COR-L47 (cell line): ENCODE results near the gene SKP1.
"Not testable (repeated sequence)": the region's sequence is repeated elsewhere in the genome, so short reads cannot be mapped to it uniquely, and the experiment has no call there.

Experiments used
- DNase-seq: peaks from one replicate; lab custom pipeline; 2025; lab: John Stamatoyannopoulos, UW

The SKP1 gene

GRCh38 chr5:134176511-134177368 is at the start of gene SKP1:
TSS of gene SKP1 (minus strand) at chr5:134176950. CDS start at chr5:134174022, 2,928 bp downstream.
- DNase-seq: peak; percentile 74

GRCh38 chr5:134225780-134226440 is 49.2 kb upstream of the SKP1 start, which contains the start of gene PPP2CA:
TSS of gene PPP2CA (minus strand) at chr5:134226073. CDS start at chr5:134225861, 212 bp downstream.
- peak; percentile 97 for DNase-seq

GRCh38 chr5:134224888-134225779 is 48.4 kb upstream of the SKP1 start:
- peak; percentile 60 for DNase-seq

GRCh38 chr5:134223406-134224248 is 46.9 kb upstream of the SKP1 start:
- no peak for DNase-seq

- not testable (repeated sequence) for DNase-seq
These were observed 44.9 kb upstream of the SKP1 start for GRCh38 chr5:134221690-134222089.

GRCh38 chr5:134215757-134216156 is 39.0 kb upstream of the SKP1 start:
- no peak for DNase-seq

GRCh38 chr5:134211263-134212031 is 34.7 kb upstream of the SKP1 start:
- DNase-seq: not testable (repeated sequence)

GRCh38 chr5:134209477-134210245 is 32.9 kb upstream of the SKP1 start:
- no peak for DNase-seq

- DNase-seq: no peak
These were observed 30.9 kb upstream of the SKP1 start for GRCh38 chr5:134207696-134208095.

GRCh38 chr5:134206627-134207160 is 29.9 kb upstream of the SKP1 start:
- DNase-seq: no peak

- no peak for DNase-seq
These were observed 27.8 kb upstream of the SKP1 start for GRCh38 chr5:134204575-134204974.

- no peak for DNase-seq
These were observed 26.9 kb upstream of the SKP1 start for GRCh38 chr5:134203630-134204029.

GRCh38 chr5:134195666-134196065 is 18.9 kb upstream of the SKP1 start:
- no peak for DNase-seq

GRCh38 chr5:134189031-134189430 is 12.3 kb upstream of the SKP1 start:
- DNase-seq: no peak

- DNase-seq: no peak
These were observed 11.3 kb upstream of the SKP1 start for GRCh38 chr5:134188092-134188491.

GRCh38 chr5:134184155-134185135 is 7.7 kb upstream of the SKP1 start:
- peak; percentile 19 for DNase-seq

GRCh38 chr5:134183481-134183880 is 6.7 kb upstream of the SKP1 start:
- no peak for DNase-seq

- DNase-seq: no peak
These were observed 1.3 kb upstream of the SKP1 start for GRCh38 chr5:134178096-134178419.
